Amniotic stem cell (primary cell): ENCODE results near the gene TBCD.
A peak's percentile ranks its signal among the peaks of the same experiment; 100 is the strongest.

Experiments
- DNase-seq: peaks from one replicate; lab custom pipeline; 2025; lab: John Stamatoyannopoulos, UW

The TBCD gene

GRCh38 chr17:82926081-82926480 is 174.2 kb downstream of the TBCD start:
- DNase-seq, result no peak

GRCh38 chr17:82926716-82927115 is 174.9 kb downstream of the TBCD start:
- no peak for DNase-seq

DNA sequence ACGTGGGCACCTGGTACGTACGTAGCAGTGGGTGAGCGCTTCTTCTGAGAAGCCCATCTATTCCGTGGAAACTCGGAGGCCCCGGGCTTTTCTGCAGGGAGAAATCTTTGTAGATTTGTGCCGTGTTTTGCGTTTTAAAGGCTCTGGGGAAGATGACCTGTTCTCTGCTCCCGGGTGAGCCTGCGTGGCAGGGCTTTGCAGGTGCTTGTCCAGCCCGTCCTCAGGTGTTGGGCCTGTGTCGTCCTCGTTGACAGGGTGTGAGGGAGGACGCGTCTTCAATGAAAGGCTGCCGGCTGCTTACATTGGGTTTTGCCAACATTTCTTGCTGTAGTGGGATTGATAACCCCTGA is 175.4 kb downstream of the TBCD start:
- DNase-seq, result no peak

GRCh38 chr17:82927661-82928601 is 176.1 kb downstream of the TBCD start:
- no peak for DNase-seq

DNA sequence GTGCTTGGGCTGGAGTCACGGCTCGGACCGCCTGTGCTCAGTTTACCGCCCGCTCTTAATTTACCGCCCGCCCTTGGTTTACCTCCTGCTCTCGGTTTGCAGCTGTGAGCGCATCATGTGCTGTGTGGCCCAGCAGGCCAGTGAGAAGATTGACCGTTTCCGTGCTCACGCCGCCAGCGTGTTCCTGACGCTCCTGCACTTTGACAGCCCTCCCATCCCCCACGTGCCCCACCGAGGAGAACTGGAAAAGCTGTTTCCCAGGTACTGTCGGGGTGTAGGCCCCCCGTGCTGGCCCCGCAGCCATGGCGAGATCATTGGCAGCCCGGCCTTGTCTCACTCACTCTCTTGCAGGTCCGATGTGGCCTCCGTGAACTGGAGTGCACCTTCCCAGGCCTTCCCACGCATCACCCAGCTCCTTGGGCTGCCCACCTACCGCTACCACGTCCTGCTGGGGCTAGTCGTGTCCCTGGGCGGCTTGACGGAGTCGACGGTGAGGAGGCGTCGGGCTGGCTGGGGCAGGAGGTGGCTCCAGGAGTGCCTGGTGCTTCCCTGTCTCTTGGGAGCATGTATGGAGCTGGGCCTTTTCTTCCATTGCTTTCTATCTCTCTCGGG is 177.3 kb downstream of the TBCD start:
- no peak for DNase-seq

DNA sequence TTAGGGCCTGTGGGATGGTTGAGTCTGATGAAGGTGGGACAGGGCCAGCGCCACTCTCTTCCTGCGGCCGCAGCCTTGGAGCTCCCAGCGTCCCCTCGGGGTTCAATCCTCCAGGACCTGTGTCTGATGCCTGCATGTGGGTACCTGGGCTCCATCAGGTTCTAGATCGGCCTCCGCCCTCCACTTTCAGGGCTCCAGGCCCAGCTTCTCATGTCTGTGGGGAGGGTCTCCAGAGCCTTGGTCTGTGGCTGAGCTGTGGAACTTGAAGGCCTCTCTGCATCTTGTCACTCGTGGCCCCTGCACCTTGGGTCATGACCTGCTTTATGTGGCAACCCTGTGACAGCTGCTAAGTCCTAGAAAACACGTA is 177.8 kb downstream of the TBCD start:
- DNase-seq, result no peak

DNA sequence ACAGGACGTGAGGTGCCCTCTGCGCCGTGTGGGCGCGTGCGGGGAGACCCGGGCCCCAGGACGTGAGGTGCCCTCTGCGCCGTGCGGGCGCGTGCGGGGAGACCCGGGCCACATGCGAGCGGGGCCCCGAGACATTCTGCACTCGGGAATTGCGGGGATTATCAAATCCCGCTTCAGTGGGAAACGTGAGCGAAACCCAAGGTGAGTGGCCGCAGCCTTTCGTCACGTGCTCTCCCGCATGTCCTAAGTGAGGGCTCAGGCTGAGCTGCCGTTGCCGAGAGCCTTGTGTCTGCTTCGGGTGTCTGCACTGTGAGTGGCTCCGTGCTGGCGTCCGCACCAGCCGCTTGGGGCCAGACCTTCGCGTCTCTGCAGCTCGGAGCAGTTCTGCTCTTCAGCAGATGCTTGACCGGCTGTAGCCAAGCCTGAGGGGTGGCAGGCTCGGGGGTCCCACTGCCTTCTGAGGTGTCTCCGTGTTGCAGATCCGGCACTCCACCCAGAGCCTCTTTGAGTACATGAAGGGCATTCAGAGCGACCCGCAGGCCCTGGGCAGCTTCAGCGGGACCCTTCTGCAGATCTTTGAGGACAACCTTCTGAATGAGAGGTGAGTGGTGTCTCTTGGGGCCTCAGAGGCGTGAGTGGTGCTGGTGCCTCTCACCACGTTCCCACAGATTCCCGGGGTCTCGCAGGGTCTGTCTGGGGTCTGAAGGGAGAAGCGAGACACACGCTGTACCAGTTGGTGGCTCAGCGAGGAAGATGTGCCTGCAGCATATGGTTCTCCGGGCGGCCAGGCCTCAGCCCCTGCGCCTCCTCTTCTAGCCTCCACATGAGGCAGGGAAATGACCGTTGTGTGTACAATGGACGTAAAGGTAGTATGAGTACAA is 178.4 kb downstream of the TBCD start:
- no peak for DNase-seq

DNA sequence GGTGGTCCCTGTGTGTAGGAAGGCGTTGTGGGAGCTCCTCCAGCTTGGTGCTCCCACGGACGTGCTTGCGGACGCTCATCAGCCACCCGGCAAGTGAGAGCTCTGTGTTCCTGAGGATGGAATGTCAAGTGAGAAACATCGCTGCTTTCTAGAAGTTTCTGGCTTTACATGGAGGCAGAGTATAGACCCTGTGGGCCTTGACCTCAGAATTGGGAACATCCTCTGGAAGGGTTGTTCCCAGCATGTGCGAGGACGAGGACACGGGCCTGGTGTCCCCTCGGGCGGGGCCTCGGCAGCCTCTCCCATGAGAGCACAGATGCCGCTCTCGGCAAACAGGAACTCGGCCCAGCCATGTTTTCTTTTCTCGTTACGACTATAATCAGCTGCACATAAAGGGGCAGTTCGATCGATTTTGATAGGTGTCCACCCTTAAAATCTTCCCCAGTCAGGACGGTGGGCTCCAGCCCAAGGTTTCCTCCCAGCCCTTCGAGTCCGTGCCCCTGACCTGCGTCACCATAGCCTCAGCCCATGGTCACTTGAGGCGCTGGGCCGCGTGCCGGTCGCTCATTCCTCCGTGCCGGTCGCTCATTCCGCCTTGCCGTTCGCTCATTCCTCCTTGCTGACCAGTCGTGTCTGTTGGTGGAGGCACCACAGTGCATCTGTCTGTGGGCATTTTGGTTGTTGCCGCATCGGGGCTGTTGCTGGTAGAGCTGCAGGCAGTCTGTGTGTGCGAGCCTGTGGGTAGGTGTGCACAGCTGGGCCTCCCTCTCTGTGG is 179.2 kb downstream of the TBCD start:
- no peak for DNase-seq

GRCh38 chr17:82931699-82932517 is 180.0 kb downstream of the TBCD start:
- DNase-seq, result peak; percentile 41

DNA sequence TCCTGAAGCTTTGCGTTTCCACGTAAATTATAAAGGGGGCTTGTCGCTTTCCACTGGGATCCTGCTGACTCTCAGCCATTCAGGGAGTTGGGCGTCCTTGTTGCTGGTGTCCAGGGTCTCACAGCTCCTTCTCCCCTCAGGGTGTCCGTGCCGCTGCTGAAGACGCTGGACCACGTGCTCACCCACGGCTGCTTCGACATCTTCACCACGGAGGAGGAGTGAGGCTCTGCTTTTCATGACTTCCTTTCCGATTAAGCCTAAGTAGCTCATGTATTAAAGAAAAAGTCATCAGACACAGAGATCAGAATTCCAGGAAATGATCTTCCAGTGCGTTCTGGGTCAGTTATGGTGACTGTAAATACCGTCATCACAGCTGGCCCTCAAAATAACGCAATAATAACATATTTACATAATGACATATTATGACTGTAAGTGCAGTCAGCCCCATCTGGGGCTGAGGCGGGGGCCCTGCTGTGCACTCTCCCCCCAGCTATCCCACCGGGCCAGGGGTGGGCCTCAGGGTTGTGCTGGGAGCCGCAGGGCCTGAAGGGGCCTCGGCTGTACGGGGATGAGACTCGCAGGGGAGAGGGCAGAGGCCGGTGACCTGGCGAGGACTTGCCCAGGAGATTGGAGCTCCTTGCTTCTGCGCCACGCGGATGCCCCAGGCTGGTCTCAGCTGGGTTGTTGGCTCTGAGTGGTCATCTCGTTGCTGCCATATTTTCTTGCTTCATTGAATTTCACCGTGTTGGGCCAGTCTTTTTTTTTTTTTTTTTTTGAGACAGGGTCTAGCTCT is 180.8 kb downstream of the TBCD start:
- DNase-seq, result peak; percentile 19

DNA sequence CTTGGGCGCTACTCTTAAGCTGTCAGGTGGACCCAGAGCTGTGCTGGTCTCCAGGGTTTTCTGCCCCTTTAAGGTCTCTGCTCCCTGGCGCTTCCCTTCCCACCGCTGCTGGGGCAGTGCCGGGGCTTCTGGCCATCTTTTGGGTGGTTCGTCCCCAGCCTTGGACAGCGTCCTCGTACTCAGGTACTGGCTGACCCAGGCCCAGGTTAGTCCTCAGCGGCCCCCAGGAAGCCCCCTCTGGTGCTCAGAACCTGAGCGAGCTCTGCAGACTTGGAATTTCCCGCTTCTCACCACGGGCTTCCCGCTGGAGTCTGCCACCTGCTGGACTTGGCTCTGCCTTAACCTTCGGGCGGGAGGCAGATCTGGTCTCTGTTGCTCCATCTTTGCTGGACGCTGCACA is 182.0 kb downstream of the TBCD start:
- no peak for DNase-seq

DNA sequence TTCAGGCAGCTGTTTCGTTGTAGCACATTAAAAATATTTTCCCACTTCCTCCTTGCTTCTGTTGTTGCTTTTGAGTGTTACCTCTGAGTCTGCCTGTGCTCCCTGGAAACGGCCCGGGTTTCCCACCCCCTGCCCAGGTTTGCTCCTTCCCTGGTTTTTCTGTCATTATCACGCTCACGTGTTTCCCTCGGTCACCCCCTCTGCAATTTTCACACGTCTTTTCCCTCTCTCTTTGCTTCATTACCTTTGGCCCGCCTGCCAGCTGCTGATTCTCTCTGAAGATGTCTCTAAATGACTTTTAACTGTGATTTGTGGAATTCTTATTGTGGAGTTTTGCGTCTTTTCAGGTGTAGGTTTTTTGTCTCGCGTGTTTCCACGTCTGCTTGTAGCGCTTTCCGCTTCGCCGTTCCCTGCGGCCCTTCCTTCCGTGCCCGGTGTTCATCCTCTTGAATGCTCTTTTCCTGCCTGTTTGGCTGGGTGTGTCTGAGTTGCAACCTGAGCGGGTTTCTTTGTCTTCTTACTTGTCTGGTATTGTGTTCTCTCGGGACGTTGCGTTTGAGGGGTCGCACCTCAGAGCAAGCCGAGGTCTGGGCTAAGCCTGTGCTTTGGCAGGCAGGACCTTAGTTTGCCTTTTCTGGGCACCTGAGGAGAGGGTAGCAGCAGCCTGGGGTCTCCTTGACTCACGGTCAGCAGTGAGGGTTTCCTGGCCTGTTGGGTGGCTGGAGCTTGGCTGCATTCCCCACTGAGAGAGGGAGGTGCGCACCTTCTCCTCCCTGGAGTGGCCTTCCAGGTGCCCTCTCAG is 184.3 kb downstream of the TBCD start:
- DNase-seq, result no peak

DNA sequence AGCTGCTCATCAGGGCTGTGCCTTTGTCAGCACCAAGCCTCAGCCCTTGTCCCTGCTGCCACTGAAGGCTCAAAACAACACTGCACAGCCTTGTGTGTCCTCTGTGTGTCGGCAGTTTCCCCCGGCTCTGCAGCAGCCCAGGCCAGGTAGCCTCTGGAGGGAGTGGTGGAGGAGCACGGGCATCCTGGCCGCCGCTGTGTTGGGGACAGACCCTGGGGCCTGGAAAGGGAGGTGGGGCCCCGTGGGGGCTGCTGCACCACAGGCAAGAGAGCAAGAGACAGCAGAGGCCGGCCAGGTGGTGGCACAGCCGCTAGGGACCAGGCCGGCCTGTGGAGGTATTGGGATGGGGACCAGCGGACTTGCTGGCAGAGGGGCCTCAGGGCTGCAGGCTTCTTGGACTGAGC is 184.9 kb downstream of the TBCD start:
- no peak for DNase-seq

DNA sequence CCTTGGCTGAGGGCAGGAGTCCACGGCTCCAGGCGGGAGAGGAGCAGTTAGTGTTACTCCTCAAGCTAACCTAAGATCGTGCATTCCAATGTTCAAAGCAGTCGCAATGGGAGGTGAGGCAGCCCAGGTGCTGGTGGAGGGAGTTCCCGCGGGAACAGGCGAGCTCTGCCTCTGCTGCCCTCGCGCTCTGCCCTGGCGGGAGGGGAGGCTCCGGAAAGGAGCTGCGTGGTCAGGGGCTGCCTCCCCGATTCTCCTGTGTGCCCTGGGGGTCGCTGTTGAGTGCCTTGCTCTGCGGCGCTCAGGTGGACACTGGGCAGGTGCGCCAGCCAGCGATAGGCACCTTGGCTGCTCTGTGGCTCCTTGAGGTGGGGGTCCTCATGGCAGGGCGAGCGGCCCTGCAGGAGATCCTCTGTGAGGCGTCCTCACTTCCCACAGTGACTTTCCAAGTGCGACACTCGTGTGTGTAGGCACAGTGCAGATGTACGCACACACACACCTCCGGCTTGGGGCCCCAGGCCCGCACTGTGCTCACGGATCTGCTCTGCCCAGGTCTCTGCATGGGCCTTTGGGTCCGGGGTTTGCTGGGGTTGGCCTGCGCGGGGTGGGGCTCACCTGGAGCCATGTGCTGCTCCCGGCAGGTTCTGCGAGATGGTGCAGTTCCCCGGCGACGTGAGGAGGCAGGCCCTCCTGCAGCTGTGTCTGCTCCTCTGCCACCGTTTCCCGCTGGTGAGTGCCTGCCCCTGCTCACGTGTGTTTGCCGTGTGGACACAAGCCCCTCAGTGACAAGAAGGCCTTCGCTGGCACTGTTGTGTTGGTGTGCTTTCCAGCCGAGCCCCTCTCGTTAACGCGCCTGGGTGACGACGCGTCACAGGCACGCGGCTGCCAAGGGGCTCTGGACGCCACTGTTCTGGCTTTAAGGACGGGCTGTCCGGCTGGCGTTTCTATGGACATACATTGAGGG is 185.8 kb downstream of the TBCD start:
- DNase-seq, result no peak

DNA sequence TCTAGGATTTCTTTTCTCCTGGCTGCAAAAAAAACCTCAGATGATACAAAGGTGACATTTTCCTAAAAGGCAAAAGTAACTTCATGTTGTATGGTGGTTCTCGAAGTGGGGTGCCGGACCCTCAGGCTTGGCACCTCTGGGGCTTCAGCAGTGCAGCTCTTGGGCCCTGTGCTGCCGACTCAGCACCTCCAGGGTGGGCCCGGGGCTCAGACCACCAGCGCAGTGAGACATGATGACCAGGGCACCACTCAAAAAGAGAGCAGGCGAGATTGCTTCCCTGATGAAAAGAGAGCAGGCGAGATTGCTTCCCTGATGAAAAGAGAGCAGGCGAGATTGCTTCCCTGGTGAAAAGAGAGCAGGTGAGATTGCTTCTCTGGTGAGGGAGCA is 186.6 kb downstream of the TBCD start:
- no peak for DNase-seq

GRCh38 chr17:82938873-82939620 is 187.2 kb downstream of the TBCD start:
- DNase-seq, result no peak

DNA sequence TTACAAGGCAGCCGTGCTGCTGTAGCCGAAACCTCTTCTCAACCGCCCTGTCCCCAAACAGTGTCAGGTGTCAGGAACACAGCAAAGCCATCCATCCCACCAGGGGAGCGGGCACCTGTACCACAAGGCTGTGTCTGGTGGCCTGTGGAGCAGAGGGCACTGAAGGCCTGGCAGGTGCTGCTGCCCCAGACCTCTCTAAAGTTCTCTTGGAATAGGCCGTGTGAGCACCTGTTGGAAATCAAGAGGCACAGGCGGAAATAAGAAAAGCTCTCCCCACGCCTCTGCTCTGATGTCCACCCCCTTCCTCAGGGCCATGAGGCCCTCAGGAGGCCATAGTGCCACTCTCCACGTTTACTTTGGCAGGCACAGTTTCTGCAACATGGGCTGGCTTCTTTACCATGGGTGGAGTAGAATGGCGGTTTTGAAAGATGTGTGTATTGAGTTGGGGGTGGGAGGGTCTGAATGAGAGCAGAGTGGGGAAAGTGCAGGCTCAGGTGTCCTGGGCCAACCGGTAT is 187.8 kb downstream of the TBCD start:
- no peak for DNase-seq
